ENCODE data around the gene TAB3.

The TAB3 gene, protein sequence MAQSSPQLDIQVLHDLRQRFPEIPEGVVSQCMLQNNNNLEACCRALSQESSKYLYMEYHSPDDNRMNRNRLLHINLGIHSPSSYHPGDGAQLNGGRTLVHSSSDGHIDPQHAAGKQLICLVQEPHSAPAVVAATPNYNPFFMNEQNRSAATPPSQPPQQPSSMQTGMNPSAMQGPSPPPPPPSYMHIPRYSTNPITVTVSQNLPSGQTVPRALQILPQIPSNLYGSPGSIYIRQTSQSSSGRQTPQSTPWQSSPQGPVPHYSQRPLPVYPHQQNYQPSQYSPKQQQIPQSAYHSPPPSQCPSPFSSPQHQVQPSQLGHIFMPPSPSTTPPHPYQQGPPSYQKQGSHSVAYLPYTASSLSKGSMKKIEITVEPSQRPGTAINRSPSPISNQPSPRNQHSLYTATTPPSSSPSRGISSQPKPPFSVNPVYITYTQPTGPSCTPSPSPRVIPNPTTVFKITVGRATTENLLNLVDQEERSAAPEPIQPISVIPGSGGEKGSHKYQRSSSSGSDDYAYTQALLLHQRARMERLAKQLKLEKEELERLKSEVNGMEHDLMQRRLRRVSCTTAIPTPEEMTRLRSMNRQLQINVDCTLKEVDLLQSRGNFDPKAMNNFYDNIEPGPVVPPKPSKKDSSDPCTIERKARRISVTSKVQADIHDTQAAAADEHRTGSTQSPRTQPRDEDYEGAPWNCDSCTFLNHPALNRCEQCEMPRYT

DNA sequence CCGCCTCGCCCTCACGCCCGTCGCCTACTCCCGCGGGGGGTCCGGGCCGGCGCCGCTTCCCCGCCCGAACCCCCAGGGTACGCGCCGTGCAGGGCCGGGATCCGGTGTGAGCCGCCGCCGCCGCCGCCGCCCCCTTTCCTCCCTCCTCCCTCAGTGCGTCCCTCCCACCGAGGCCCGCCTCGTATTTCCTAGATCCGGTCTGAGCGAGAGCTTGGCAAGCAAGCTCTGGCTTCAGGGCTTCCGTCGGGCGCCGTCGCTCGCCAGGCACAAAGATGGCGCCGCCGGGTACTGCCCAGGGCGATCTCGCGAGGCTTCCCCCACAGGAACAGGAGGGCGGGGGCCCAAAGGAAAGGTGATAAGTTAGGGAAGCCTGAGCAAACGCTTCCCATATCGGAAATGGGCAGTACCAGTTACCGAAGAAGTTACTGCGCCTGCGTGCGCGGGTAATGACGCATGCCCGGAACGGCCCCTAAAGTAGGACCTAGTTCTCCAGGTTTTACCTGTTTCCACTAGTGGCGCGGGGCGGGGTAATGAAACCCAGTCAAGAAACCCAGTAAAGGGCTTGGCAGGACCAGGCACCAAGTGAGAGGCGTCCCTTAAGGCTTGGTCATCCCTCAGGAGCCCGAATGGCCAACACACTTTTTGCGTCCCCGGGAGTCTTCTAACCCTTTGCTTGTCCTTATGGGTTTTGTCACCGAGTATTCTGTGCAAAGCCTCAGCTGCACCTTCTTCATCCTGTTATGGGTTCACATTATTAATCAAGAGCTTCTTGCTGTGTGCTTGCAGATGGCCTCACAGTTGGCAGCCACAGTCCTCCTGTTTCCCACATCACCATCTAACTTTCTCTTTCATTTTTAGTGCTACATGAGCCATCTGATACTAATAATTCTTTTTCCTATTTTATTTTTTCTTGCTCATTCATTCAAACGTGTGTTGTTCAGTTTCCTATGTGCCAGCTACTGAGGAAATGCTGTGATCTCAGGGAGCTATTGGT lies at the start of gene TAB3:
TSS of gene TAB3 (minus strand) at position 108 of the 994 bp plus-strand sequence. CDS start 29,666 bp downstream, outside the sequence.
- DNase-seq = peak; percentile 84

DNA sequence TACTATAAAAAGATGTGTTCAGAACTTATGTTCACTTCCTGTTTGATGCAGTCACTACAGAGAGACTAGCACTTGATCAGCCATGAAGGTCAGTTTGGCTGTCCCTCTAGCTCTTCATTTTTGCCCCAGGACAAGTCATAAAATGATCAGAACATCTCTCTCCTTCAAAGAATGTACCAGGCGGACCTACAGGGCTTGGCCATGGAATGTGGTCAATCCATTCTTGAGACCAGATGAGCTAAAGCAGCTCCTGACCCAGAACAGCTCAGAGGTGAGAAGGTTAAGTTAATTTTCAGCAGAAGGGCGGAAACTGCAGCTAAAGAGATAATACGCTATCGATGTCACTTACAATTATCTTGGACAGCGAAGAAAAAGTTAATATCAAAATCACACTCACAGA lies 49.2 kb upstream of the TAB3 start:
- no peak for DNase-seq

DNA sequence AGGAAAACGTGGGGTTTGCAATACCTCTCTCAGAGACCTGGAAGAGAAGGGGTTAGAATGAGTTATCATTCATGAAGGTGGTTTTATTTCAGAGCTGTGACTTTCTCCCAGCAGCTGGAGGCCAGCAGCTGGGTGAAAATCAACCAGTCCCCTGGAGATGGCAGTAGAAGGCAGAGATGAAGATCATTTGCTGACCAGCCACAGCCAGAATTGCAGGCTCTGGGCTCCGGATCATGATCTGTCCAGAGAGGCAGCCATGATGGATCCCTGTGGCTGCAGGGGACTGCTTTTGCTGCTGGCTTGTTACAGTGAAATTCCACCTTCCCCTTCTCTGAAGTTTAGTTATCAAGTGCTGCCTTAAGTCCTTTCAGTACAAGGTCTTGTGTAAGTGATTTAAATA lies 46.9 kb upstream of the TAB3 start:
- no peak for DNase-seq

DNA sequence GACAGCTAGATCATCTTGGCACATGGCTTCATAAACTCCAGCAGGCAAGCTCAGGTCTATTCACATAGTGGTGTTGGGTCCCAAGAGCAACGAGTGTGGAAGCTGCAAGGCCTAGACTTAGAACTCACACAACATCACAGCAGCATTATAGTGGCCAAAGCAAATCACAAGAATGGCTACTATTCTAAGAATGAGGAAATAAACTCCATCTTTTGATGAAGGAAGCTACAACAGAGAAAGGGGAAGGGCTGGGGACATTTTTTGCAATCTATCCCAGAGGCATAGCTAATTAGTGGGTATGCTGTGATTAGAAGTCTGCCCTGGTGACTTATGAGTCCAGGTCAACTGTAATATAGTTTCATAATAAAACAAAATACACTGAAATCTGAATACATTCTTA lies 42.9 kb upstream of the TAB3 start:
- DNase-seq = no peak

DNA sequence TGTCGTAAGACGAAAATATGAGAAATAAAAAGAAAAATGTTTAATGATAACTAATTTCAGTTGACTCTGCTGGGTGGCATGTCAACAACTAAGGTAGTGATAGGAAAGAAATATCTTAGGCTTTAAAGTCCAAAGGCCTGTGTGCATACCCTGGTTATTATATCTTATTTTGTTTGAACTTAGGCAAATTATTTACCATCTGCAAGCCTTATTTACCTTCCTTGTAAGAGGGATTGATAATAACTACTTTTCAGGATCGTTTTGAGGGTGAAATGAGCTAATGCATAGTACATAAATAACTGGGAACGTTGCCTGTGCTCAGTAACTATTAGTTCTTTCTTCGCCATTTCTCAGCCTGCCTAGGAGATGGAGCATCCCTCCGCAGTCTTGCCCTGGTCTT lies 41.6 kb upstream of the TAB3 start:
- no peak for DNase-seq

DNA sequence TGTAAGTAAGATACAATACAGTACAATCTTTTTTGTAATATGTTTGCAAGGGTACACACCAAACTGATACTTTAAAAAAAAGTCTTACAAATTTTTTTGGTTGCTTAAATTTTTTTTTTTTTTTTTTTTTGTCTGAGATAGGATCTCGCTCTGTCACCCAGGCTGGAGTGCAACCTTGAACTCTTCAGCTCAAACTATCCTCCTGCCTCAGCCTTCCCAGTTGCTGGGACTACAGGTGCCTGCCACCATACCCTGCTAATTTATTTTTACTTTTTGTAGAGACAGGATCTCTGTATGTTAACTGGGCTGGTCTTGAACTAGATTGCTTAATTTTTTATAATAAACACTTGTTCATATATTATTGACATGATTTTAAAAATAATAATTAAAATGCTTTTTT lies 41.1 kb upstream of the TAB3 start:
- no peak for DNase-seq

DNA sequence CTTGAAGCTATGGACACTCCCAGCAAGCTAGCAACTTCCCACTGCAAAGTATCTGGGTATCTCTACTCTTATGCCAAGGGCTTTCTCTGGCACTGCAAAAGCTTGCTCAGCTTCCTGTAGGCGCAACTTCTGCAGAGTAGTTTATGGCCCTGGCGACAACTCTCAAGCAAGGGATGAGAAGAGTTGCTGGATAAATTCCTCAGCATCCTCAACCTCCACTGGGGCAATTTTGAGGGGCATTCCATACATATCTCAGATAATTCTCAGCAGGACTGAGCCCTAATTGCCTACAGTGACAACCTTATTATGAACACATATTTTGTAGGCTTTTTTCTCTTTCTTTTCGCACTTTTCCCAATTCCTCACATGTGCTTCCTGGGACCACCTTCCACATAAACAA lies 31.2 kb upstream of the TAB3 start:
- no peak for DNase-seq

DNA sequence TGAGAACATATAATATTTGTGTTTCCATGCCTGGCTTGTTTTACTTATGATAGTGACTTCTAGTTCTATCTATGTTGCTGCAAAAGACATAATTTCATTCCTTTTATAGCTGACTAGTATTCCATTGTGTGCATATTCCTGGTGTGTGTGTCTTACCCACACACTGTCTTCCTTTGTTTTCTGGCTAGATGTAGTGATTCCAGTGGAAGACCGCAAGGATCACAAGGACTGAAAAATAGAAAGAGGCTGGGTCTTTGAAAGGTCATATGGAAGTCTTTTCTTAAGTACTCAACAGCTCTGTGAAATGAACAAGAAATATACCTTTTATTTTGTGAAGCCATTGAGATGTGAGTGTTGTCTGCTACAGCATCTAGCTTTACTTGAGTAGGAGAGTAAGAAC lies 29.4 kb upstream of the TAB3 start:
- DNase-seq = no peak

DNA sequence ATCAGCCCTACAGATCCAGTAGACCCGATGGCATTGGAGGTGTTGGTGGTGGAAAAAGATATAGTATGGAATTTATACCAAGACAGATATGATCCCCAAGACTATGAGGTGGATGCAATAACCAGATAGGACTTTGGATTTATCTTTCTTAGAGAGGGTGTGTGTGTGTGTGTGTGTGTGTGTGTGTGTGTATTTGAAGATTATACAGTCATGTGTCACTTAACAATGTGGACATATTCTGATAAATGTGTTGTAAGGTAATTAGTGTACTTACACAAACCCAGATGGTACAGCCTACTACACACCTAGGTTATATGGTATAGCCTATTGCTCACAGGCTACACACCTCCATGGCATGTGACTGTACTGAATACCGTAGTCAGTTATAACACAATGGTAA lies 24.4 kb upstream of the TAB3 start:
- no peak for DNase-seq

DNA sequence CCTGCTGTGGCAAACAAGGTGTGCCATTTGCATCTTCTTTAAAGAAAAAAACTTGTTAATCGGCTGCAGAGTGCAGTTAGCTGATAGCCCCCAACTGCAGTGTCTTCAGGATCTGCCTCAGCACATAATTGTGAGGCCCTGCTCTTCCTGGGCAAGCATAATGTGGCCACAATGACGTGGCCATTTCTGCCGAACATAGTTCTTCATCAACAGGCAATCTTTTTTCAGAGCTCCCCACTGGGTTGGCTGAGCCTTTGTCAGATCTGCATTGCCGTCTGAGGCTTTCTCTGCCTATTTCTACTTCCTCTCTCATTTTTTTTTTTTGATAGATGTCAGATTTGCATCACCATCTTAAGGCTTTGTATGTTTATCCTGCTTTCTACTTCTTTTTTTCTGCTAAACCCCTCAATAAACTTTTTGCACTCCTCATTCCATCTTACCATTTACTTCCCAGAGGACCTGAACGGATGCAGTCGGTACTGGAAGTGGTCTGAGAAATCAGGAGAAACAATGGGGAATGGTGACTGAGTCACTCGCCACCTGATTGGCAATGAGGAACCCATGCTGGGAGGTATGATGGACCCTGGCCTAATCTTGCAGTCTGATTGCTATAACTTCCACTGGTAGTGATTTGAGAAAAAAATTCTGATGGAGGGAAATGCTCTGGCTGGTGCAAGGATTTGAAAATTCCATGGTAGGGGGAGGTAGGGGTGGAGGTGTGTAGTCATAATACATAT lies 21.2 kb upstream of the TAB3 start:
- DNase-seq = no peak

DNA sequence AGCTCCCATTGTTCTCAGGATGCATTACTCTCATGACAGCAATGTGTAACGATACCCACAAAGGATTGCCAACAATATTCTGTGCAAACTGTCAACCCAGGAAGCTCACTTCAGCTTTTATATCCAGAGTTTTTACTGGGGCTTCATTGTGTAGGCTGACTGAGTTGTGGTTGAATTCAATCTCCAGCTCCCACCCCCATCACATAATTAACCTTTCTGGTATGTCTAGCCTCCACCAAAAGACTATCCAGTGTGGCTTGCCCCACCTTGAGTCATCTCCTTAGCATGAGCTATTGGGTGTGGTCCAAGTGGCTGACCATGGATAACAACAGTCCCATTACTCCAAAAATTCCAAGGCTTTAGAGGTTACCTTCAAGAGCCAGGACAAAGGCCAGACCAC lies 17.7 kb upstream of the TAB3 start:
- no peak for DNase-seq

DNA sequence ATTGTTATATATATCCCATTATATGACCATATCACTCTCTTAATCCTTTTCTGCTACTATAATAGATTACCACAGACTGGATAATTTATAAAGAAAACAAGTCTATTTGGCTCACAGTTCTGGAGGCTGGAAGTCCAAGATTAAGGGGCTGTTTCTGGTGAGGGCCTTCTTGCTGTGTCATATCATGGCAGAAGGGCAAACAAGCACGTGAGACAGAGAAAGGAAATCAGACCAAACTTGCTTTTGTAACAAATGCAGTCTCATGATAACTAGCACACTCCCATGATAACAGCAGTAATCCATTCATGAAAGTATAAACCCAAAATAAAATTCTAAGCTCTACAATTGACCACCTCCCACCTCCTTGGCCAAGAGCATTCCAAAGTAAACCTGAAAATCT lies 16.3 kb upstream of the TAB3 start:
- DNase-seq = no peak

DNA sequence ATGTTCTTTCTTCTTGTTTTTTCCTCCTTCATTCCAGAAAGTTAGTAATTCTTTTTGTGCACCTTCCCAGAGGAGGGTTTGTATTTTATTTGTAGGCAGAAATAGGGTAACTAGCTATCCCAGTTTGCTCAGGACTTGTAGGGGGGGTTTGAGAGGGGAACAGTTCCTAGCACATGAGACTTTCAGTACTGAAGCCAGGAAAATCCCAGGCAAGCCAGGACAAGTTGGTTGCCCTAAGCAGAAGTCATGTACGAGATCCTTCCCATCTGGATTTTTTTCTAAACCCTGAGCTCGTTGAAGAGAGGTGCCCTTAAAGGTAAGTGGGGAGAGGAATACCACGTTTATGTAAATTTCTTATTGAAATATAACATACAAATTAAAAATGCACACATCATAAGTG lies 15.6 kb upstream of the TAB3 start:
- no peak for DNase-seq

DNA sequence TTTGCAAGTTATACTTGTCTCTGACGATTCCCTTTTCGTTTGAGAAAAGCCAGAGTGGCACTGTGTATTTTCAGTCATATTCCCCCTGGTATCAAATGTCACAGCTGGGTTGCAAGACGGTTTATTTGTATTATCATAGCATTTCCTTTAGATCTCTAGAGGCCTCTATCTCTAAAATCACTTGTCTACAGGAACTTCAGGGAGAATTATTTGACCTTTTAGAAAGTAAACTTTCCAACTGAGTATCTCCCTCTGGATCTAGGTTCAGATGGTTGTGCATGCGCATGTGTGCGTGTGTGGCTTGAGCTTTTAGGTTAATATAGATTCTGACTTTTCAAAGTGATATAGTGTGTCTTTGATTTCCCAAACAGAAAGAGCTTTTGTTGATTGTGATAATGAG lies 15.1 kb upstream of the TAB3 start:
- DNase-seq = no peak

DNA sequence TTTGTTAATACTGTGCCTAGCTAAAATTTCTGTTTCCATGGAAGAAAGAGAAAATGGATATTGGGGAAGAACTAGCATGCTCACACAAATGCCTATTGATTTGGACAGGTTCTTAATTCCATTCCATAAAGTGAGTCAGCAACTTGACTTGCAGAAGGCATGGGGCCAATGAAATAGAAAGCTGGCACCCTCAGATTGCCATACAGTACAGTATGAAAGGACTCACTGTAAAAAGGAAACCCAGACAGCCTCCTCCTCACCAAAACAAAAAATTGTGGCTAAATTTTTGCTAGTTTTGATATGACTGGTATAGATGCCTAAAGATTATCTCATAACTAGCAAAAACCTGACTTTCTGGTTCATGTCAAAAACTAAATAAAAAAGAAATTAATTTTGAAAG lies 11.2 kb upstream of the TAB3 start:
- DNase-seq = no peak

DNA sequence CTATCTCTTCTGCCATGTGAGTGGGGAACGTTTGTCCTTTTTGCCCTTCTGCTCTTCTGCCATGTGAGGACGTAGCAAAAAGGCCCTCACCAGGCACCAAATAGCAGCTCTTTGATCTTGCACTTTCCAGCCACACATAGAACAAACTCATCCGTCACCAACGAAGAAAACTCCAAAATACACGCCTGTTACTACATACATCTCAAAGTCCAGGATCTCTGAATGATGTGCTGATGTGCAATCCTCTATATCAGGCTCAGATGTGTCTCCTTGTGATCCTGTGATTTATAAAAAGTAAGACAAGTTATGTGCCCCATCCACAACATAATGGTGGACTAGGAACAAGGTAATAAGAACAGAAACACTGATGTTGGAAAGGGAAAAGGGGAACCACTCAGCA lies 9.8 kb upstream of the TAB3 start:
- DNase-seq = no peak

DNA sequence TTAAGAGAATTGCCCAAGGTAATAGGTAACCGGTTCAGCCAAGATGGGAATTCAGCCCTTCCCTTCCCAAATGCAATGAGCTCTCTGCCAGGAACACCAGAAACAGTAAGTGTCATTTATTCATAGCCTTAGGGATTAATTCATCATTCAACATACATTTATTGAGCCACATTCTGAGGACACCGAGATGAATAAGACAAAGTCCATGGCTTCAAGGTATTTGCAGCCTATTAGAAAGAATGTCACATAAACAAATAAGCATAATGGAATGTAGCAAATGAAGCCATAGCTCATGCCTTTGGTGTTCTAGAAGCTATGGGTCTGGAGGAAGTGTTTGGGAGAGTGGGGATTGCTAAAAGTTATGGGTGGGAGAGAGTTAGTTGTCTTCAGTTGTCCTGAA lies 6.3 kb upstream of the TAB3 start:
- DNase-seq = no peak

DNA sequence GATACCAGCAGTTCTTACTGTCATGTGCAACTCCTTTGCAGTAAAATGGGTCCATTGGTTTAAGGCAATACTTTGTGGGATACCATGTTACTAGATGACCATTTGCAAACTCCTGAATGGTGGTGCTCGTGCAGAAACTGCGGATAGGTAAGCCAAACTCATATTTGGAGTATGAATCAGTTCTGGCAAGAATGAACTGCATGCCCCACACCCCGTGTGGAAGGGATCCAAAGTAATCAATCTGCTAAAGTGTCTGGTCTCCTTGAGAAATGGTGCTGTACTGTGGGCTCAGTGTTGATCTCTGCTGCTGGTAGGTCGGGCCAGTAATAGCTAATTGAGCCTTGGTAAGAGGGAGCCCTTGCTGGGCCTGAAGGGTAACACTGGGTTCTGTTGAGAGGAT lies 4.2 kb upstream of the TAB3 start:
- no peak for DNase-seq

DNA sequence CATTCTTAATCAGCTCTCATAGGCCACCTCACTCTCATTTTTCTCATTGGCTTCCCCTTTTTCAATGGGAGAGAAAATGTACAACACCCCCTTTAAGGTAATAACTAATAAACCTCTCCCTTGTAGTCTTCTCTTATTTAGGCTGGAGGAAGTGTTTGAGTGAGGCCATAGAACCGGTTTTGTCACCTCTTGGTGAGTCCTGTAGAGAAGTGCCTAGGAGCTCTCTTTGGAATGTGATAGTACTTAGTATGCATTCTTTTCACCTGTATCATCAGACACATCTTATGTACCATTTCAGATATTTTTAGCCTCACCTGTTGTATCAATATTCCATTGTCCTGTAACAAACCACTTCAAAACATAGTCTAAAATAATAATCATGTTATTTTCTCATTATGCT lies 3.5 kb upstream of the TAB3 start:
- DNase-seq = no peak

DNA sequence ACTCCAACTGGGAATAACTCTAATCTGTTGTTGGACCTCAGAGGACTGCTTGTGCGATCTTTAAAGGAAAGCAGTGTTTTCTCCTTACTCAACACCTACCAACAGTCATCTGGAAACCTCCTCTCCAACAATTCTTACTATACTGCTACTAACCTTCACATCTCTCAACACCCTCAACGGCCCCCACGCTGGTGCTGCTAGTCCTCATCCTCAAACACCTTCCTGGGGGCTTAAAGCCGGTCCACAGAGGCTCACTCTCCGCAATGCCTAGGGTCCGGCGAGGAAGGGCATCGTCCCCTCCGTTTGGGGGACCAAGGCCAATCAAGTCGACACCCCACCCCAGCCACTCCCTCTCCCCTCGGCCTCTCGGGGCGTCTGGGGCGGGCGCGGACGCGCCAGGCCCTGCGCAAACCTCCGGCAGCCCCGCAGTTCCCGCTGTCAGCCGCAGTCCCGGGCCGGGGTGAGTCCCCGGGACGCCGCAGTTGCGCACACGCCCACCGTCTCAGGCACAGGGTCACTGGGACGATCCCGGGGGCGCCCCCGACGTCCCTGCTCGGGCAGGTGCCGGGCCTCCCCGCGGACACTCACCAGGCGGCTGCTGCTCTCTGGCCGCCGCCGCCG lies 418 bp downstream of the TAB3 start:
- peak; percentile 6 for DNase-seq

DNA sequence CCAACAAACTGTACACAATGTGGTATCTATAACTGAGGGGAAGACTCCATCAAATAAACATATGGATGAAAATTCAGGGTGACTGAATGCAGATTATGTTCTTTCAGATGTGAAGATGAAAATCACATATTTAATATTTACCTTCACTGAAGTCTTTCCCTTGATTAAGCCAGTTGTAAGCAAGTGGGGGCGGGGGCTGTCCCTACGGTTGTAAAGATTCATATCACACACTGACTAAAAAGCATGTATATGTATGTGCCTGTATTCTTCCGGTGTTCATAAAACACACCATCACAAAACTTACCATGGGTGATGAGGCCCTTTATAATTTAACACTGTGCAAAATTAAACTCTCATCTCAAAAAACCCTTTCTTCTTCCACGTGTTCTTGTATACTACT lies 1.3 kb downstream of the TAB3 start:
- peak; percentile 45 for DNase-seq

DNA sequence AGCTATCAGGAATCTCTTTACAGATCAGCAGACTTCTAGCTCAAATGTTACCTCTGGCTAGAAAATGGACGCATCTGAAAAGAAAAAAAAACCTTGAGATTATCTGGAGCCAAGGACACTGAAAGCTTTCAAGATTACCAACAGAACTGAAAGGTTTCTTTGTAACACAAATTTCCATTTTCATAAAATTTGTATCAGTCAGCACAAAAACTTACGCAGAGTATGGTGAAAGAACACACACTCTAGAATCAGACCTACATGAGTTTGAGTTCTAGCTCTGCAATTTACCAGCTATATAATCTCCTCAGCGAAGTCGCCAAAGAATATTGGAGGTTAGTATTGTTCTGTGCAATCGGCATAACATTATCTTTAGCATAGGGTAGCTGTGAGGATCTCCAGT lies 1.8 kb downstream of the TAB3 start:
- no peak for DNase-seq
